NB4 (cell line): ENCODE data around the gene SPAG7.
A peak's percentile ranks its signal among the peaks of the same experiment; 100 is the strongest.

Experiments
- DNase-seq: peaks from one replicate; pipeline ENCODE4 v3.0.0; 2010; ENCODE audit warnings: low read depth
- H3K4me3 ChIP-seq: one replicate; pipeline ENCODE4 v1.5.1; 2011; ENCODE audit warnings: mild to moderate bottlenecking, low read depth, low read length, moderate library complexity
- MYC ChIP-seq: IDR thresholded peaks from 2 replicates; pipeline ENCODE4 v1.6.1; 2011; ENCODE audit warnings: low read depth, low read length
- POLR2A ChIP-seq: IDR thresholded peaks from 2 replicates; pipeline ENCODE4 v1.6.1; 2011; ENCODE audit warnings: mild to moderate bottlenecking; ENCODE audit not compliant: insufficient read length; ENCODE audit errors: extremely low read depth
- TF ChIP-seq, protein P1 (sequence below): IDR thresholded peaks from 2 replicates; pipeline ENCODE4 v1.6.1; 2011; ENCODE audit warnings: low read depth, low read length
- TF ChIP-seq, protein P2 (sequence below): IDR thresholded peaks from one replicate; pipeline ENCODE4 v1.5.1; 2012; ENCODE audit warnings: low read depth, low read length

The SPAG7 gene, protein sequence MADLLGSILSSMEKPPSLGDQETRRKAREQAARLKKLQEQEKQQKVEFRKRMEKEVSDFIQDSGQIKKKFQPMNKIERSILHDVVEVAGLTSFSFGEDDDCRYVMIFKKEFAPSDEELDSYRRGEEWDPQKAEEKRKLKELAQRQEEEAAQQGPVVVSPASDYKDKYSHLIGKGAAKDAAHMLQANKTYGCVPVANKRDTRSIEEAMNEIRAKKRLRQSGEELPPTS

DNA sequence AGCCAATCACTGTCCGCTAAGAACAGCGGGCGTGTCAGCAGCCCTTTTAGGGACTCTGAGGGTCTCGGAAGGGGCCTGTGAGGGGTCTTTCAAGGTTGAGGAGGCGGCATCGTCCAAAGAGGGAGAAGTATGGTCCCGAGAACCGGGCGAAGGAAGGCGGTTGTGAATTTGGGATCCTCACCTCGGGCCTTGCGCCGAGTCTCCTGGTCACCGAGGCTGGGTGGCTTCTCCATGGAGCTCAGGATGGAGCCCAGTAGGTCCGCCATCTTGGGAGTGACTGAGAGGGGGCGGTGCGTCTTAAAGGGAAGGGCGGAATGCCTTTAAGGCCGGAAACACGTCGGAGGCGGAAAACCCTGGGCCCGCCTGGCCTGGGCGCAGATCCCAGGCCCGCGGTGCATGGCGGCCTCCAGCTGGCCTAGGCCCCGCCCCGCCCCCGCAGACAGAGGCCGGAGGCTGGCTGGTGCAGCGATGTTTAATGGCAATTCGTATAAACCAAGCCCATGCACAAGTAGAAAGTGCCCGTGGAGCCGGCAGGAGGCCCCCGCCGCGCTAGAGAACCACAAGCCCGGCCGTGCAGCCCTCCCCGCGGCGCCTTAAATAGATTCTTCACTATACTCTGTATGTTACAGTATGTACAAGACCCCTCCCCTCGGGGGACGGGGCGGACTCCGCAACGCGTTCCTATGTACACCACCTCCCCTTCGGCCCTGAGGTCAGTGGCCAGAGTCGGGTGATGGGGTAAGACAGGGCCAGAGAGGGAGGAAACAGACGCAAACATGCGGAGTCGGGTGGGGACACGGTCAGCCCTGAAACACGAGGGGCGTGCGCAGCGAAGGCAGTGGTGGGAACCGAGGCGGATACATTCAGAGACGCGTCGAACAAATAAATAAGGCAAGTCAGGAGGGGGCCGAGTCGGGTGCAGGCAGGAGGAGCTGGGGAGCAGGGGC lies at the start of gene SPAG7:
SPAG7 (minus strand) TSS at position 279 of the 947 bp plus-strand sequence; CDS start at position 266, 13 bp downstream.
- TF ChIP-seq, protein P1, sequence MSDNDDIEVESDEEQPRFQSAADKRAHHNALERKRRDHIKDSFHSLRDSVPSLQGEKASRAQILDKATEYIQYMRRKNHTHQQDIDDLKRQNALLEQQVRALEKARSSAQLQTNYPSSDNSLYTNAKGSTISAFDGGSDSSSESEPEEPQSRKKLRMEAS, result peak; percentile 44
- TF ChIP-seq POLR2A (peak; percentile 12), MYC (peak; percentile 64)
- TF ChIP-seq, protein P2, sequence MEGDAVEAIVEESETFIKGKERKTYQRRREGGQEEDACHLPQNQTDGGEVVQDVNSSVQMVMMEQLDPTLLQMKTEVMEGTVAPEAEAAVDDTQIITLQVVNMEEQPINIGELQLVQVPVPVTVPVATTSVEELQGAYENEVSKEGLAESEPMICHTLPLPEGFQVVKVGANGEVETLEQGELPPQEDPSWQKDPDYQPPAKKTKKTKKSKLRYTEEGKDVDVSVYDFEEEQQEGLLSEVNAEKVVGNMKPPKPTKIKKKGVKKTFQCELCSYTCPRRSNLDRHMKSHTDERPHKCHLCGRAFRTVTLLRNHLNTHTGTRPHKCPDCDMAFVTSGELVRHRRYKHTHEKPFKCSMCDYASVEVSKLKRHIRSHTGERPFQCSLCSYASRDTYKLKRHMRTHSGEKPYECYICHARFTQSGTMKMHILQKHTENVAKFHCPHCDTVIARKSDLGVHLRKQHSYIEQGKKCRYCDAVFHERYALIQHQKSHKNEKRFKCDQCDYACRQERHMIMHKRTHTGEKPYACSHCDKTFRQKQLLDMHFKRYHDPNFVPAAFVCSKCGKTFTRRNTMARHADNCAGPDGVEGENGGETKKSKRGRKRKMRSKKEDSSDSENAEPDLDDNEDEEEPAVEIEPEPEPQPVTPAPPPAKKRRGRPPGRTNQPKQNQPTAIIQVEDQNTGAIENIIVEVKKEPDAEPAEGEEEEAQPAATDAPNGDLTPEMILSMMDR, result no peak
- H3K4me3 ChIP-seq, result peak within 1 kb of the TSS; percentile 80
- DNase-seq, result peak; percentile 95

- no peak for DNase-seq
- H3K4me3 ChIP-seq, result no peak overlapping the region
- TF ChIP-seq MYC, result no peak
- TF ChIP-seq, protein P2, result no peak
- TF ChIP-seq, protein P1, result no peak
These were observed 46.7 kb upstream of the SPAG7 start for GRCh38 chr17:5014357-5014756.

DNA sequence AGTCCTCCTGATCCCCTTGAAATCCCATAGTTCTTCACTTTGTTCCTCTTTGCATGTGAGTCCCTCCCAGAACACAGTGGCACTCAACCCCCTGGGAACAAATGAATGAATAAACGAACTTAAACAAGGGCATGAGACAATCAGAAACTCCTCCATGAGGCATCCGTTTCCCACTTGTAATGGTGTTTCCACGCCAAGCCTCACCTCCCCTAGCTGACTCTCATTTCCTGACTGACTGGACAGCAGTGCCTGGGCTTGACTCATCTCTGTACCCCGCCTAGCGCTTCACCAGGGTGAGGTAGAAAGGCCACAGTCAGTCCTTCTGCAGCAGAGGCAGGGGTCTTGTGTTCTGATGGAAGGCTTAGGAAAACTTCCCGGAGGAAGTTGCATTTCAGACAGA lies 44.3 kb upstream of the SPAG7 start:
- TF ChIP-seq, protein P2, result no peak
- TF ChIP-seq, protein P1, result no peak
- TF ChIP-seq POLR2A (no peak), MYC (no peak)
- no peak overlapping the region for H3K4me3 ChIP-seq
- DNase-seq, result no peak

- H3K4me3 ChIP-seq, result no peak overlapping the region
- DNase-seq, result no peak
- TF ChIP-seq POLR2A (no peak), MYC (no peak)
- TF ChIP-seq, protein P1, result no peak
These were observed 35.7 kb upstream of the SPAG7 start for GRCh38 chr17:5003214-5003867.

DNA sequence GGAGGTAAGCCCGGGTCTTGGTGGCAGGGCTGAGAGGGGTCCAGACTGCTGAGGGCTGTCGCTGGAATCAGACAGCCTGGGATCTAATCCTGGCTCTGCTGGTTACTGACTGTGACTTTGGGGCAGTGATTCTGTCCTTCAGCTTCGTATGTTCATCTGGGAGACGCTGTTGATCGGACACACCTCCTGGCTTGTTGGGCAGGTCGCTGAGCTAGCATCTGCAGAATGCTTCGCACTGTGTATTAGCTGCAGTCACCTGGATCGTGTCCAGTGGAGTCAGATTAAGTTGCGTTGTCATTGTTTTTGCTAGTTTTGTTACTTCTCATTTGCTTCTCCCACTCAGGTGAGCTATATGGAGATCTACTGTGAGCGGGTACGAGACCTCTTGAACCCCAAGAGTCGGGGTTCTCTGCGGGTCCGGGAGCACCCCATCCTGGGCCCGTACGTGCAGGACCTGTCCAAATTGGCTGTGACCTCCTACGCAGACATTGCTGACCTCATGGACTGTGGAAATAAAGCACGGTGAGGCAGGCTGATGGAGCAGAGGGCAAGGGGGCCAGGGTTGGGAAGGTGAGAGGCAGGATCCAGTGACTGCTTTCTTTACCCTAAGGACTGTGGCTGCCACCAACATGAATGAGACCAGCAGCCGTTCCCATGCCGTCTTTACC lies 34.6 kb upstream of the SPAG7 start:
- no peak overlapping the region for H3K4me3 ChIP-seq
- DNase-seq, result no peak
- TF ChIP-seq, protein P2, result no peak
- TF ChIP-seq, protein P1, result no peak
- TF ChIP-seq POLR2A (no peak), MYC (no peak)
